K562 (cell line): Measurements from ENCODE around the gene COX6B1. TPM values are rescaled to one million over a fixed set of nuclear protein-coding genes. Genes with fewer than 3 reads are reported as not detected.

Experiments
- CEBPG ChIP-seq, 3 experiments: fragments of 200-800 bp in 1 of 3; sonication (Bioruptor generic) in 1 of 3; sonication (generic) in 1 of 3; formaldehyde crosslinking in 1 of 3; IDR thresholded peaks in 2 of 3; conservative IDR thresholded peaks in 1 of 3; 2 replicates each; pipeline versions ENCODE4 v1.6.1 to v1.8.0; 2016 to 2022; ENCODE audit warnings: missing compliant biosample characterization in 2 of 3, missing genetic modification characterization in 2 of 3, mild to moderate bottlenecking in 1 of 3, missing genetic modification reagents in 1 of 3
- FOSL1 ChIP-seq: fragments of 200-800 bp; sonication (Bioruptor generic); conservative IDR thresholded peaks from 2 replicates; pipeline ENCODE4 v1.6.1; 2016; ENCODE audit warnings: missing genetic modification characterization, missing compliant biosample characterization
- FOXJ2 ChIP-seq: fragments of 200-800 bp; sonication (Bioruptor generic); IDR thresholded peaks from 2 replicates; pipeline ENCODE4 v1.6.1; 2016; ENCODE audit warnings: missing genetic modification characterization, missing compliant biosample characterization
- HCFC1 ChIP-seq: IDR thresholded peaks from 2 replicates; pipeline ENCODE4 v1.6.1; 2012; ENCODE audit warnings: low read depth, low read length, improper control_type of control experiment
- HMG20A ChIP-seq: fragments of 450-650 bp; formaldehyde crosslinking; conservative IDR thresholded peaks from 2 replicates; pipeline ENCODE4 v1.4.0; 2020; ENCODE audit warnings: mild to moderate bottlenecking, mixed read lengths
- HOXB6 ChIP-seq: fragments of 250-450 bp; sonication (Bioruptor Pico); IDR thresholded peaks from 2 replicates; pipeline ENCODE4 v1.5.1; 2022; ENCODE audit warnings: mild to moderate bottlenecking, borderline replicate concordance
- MCM3 ChIP-seq: fragments of 450-650 bp; IDR thresholded peaks from 2 replicates; pipeline ENCODE4 v1.6.1; 2016
- NCOA1 ChIP-seq: fragments of 450-650 bp; IDR thresholded peaks from 2 replicates; pipeline ENCODE4 v1.6.1; 2016; ENCODE audit warnings: low read depth
- NCOA2 ChIP-seq, 2 experiments: fragments of 450-650 bp; IDR thresholded peaks; 2 replicates each; pipeline ENCODE4 v1.6.1; 2018; ENCODE audit warnings: mild to moderate bottlenecking in 2 of 2, moderate library complexity in 1 of 2; ENCODE audit not compliant: partially characterized antibody in 2 of 2
- NELFE ChIP-seq: IDR thresholded peaks from 2 replicates; pipeline ENCODE4 v1.6.1; 2011; ENCODE audit warnings: mild to moderate bottlenecking; ENCODE audit not compliant: insufficient read depth, insufficient read length
- NR2F6 ChIP-seq: fragments of 450-650 bp; formaldehyde crosslinking; IDR thresholded peaks from 2 replicates; pipeline ENCODE4 v1.4.0; 2020; ENCODE audit warnings: mild to moderate bottlenecking
- PHF21A ChIP-seq: fragments of 450-650 bp; IDR thresholded peaks from 2 replicates; pipeline ENCODE4 v1.6.1; 2017; ENCODE audit warnings: low read depth, borderline replicate concordance
- POLR2AphosphoS5 ChIP-seq: IDR thresholded peaks from 2 replicates; pipeline ENCODE4 v1.6.1; 2011; ENCODE audit warnings: mild to moderate bottlenecking, low read depth, low read length, moderate library complexity; ENCODE audit not compliant: control insufficient read depth, insufficient read depth
- RFX7 ChIP-seq: fragments of 250-450 bp; sonication (Bioruptor Pico); IDR thresholded peaks from 2 replicates; pipeline ENCODE4 v1.5.1; 2021; ENCODE audit warnings: mild to moderate bottlenecking
- SP2 ChIP-seq: IDR thresholded peaks from 2 replicates; pipeline ENCODE4 v1.6.1; 2011; ENCODE audit warnings: mild to moderate bottlenecking, low read depth, low read length, moderate library complexity; ENCODE audit not compliant: poor library complexity, severe bottlenecking; ENCODE audit errors: extremely low read depth
- STAT5A ChIP-seq: IDR thresholded peaks from 2 replicates; pipeline ENCODE4 v1.6.1; 2012; ENCODE audit warnings: low read length, inconsistent platforms, borderline replicate concordance
- TBL1XR1 ChIP-seq, 2 experiments: IDR thresholded peaks; 2 replicates each; pipeline ENCODE4 v1.6.1; 2012; ENCODE audit warnings: improper control_type of control experiment in 2 of 2, low read length in 2 of 2, mild to moderate bottlenecking in 1 of 2
- ZBTB8A ChIP-seq: fragments of 450-650 bp; IDR thresholded peaks from 2 replicates; pipeline ENCODE4 v1.6.1; 2018; ENCODE audit warnings: mild to moderate bottlenecking, moderate library complexity; ENCODE audit not compliant: partially characterized antibody
- ZNF274 ChIP-seq: IDR thresholded peaks from 2 replicates; pipeline ENCODE4 v1.6.1; 2011; ENCODE audit warnings: low read depth, mild to moderate bottlenecking, low read length, moderate library complexity, borderline replicate concordance
- ZNF445 ChIP-seq: fragments of 250-450 bp; sonication (Bioruptor Pico); IDR thresholded peaks from 2 replicates; pipeline ENCODE4 v1.4.0; 2020; ENCODE audit warnings: low read depth, mild to moderate bottlenecking, moderate library complexity
- ZNF551 ChIP-seq: fragments of 250-450 bp; sonication (Bioruptor Pico); IDR thresholded peaks from 2 replicates; pipeline ENCODE4 v1.5.0; 2021; ENCODE audit warnings: mild to moderate bottlenecking, moderate library complexity
- polyA plus RNA-seq, 8 experiments: library from polyadenylated mRNA; depleted of rRNA in 4 of 8; stranded (reverse) in 5 of 8; unstranded in 3 of 8; fragments of >200 nt; fragmentation: Nextera tagmentation in 2 of 8; fragmentation: Illumina TruSeq in 1 of 8; extraction: Ambion mirVana in 2 of 8; extraction: Trizol in 1 of 8; gene quantifications; 2 replicates each; pipeline versions ENCODE4 v1.2.1 to v1.2.3, GENCODE V29; 2011 to 2014; ENCODE audit warnings: inconsistent platforms in 1 of 8, missing spikeins in 1 of 8
- total RNA-seq, 7 experiments: library from RNA; depleted of rRNA in 6 of 7; stranded (reverse); fragments of >200 nt in 6 of 7; fragmentation: Illumina TruSeq in 2 of 7; extraction: Trizol in 2 of 7; gene quantifications; 2 replicates each; pipeline versions ENCODE4 v1.2.1 to v1.2.3, GENCODE V29; 2011 to 2021; ENCODE audit warnings: low replicate concordance in 1 of 7
- TF ChIP-seq, protein P1 (sequence below): fragments of 450-650 bp; IDR thresholded peaks from 2 replicates; pipeline ENCODE4 v1.6.1; 2014; ENCODE audit warnings: low read depth, mild to moderate bottlenecking, moderate library complexity, borderline replicate concordance
- TF ChIP-seq, protein P2 (sequence below): fragments of 450-650 bp; IDR thresholded peaks from 2 replicates; pipeline ENCODE4 v1.6.1; 2017; ENCODE audit warnings: antibody characterized with exemption
- TF ChIP-seq, protein P3 (sequence below): fragments of 250-450 bp; sonication (Bioruptor Pico); IDR thresholded peaks from 2 replicates; pipeline ENCODE4 v1.9.0; 2021; ENCODE audit warnings: mild to moderate bottlenecking
- TF ChIP-seq, protein P4 (sequence below): fragments of 450-650 bp; IDR thresholded peaks from 2 replicates; pipeline ENCODE4 v1.6.1; 2016; ENCODE audit warnings: missing biosample characterization, missing genetic modification characterization

COX6B1 gene
- total and polyA plus RNA-seq, 9 of the 15 experiments (the other 6 are each of a cell fraction or from before 2014, with no cell fraction given): 777 to 2,393 (median 1,219) TPM

DNA sequence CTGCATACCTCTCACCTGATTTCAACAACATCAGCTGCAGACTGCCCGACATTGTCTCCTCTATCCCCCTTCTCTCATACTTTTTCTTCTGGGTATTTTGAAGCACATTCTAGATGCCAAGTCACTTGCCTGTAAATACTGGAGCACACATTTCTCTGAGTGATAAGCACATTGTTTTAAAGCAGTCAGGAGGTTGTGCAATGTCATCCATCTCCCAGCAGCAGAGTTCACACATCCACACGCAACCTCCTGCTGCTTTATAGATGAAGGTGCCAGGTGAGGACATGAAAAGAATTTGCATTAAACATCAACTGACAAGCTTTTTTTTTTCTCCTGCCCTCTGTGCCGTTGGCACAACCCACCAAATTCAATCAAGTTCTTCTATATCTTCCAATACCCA, 23.7 kb downstream of the COX6B1 start (continued):
- TF ChIP-seq, protein P1, sequence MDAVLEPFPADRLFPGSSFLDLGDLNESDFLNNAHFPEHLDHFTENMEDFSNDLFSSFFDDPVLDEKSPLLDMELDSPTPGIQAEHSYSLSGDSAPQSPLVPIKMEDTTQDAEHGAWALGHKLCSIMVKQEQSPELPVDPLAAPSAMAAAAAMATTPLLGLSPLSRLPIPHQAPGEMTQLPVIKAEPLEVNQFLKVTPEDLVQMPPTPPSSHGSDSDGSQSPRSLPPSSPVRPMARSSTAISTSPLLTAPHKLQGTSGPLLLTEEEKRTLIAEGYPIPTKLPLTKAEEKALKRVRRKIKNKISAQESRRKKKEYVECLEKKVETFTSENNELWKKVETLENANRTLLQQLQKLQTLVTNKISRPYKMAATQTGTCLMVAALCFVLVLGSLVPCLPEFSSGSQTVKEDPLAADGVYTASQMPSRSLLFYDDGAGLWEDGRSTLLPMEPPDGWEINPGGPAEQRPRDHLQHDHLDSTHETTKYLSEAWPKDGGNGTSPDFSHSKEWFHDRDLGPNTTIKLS: peak; percentile 46; the same call in 1 of the 2 replicates
- TF ChIP-seq RFX7 (CRISPR knock-in tag) (no peak), FOXJ2 (tag) (no peak), NCOA2 (IDR thresholded peaks at IDR 0.05; ENCODE audit: partially characterized antibody in 2 of 2) (no peak), SP2 (no peak), MCM3 (no peak), ZNF274 (no peak), FOSL1 (tag) (no peak), TBL1XR1 (IDR thresholded peaks at IDR 0.05; ENCODE audit: low read length in 2 of 2) (peak in 1 of 2 experiments; percentile 61; a peak in 1 of 4 replicates), STAT5A (peak; percentile 85), ZNF551 (CRISPR knock-in tag) (no peak), NCOA1 (peak; percentile 80; the same call in 1 of the 2 replicates), NELFE (no peak), ZNF445 (no peak), ZBTB8A (no peak), CEBPG (CRISPR knock-in tag; IDR thresholded peaks at IDR 0.05) (peak; percentile 91), CEBPG (tag; conservative IDR thresholded peaks at IDR 0.05 in 1 of 2, IDR thresholded peaks at IDR 0.05 in 1 of 2) (peak; percentile 91 to 96), HOXB6 (no peak), NR2F6 (CRISPR knock-in tag) (no peak), POLR2AphosphoS5 (peak; percentile 86), HCFC1 (no peak), PHF21A (no peak), HMG20A (no peak)
- TF ChIP-seq, protein P2, sequence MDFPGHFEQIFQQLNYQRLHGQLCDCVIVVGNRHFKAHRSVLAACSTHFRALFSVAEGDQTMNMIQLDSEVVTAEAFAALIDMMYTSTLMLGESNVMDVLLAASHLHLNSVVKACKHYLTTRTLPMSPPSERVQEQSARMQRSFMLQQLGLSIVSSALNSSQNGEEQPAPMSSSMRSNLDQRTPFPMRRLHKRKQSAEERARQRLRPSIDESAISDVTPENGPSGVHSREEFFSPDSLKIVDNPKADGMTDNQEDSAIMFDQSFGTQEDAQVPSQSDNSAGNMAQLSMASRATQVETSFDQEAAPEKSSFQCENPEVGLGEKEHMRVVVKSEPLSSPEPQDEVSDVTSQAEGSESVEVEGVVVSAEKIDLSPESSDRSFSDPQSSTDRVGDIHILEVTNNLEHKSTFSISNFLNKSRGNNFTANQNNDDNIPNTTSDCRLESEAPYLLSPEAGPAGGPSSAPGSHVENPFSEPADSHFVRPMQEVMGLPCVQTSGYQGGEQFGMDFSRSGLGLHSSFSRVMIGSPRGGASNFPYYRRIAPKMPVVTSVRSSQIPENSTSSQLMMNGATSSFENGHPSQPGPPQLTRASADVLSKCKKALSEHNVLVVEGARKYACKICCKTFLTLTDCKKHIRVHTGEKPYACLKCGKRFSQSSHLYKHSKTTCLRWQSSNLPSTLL: no peak
- TF ChIP-seq, protein P3, sequence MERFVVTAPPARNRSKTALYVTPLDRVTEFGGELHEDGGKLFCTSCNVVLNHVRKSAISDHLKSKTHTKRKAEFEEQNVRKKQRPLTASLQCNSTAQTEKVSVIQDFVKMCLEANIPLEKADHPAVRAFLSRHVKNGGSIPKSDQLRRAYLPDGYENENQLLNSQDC (CRISPR knock-in tag): no peak
- TF ChIP-seq, protein P4, sequence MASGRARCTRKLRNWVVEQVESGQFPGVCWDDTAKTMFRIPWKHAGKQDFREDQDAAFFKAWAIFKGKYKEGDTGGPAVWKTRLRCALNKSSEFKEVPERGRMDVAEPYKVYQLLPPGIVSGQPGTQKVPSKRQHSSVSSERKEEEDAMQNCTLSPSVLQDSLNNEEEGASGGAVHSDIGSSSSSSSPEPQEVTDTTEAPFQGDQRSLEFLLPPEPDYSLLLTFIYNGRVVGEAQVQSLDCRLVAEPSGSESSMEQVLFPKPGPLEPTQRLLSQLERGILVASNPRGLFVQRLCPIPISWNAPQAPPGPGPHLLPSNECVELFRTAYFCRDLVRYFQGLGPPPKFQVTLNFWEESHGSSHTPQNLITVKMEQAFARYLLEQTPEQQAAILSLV (tag): peak; percentile 62; the same call in 1 of the 2 replicates
